Activated T-helper 17 cell treated with anti-CD3 and anti-CD28 coated beads, Interleukin-2, amount 50 U/mL, for 72 hours (primary cell): ENCODE measurements around the gene PARD6A. TPM values are rescaled to one million over a fixed set of nuclear protein-coding genes. Genes with fewer than 3 reads are reported as not detected.
A peak's percentile ranks its signal among the peaks of the same experiment; 100 is the strongest.

Source experiments
- ATAC-seq: fragments of 150-1000 bp; cut with Tn5 transposase; replicated peaks from 2 replicates; pipeline ENCODE4 v1.10.0; 2021; ENCODE audit warnings: mild to moderate bottlenecking, moderate library complexity
- H3K27ac Mint-ChIP-seq: one replicate; pipeline ENCODE4 v1.8.0; 2022; ENCODE audit warnings: mixed read lengths
- H3K27me3 Mint-ChIP-seq: one replicate; pipeline ENCODE4 v1.8.0; 2022; ENCODE audit warnings: mixed read lengths
- H3K36me3 Mint-ChIP-seq: one replicate; pipeline ENCODE4 v1.8.0; 2022; ENCODE audit warnings: low read depth, mild to moderate bottlenecking, mixed read lengths
- H3K4me1 Mint-ChIP-seq: one replicate; pipeline ENCODE4 v1.8.0; 2022; ENCODE audit warnings: mixed read lengths
- H3K4me3 Mint-ChIP-seq: one replicate; pipeline ENCODE4 v1.8.0; 2022; ENCODE audit warnings: mild to moderate bottlenecking, mixed read lengths
- H3K9me3 Mint-ChIP-seq: one replicate; pipeline ENCODE4 v1.8.0; 2022; ENCODE audit warnings: mixed read lengths
- total RNA-seq, 2 donors: library from RNA; stranded (reverse); gene quantifications; one replicate each; pipeline ENCODE4 v1.2.3, GENCODE V29; 2022

Gene PARD6A
- total RNA-seq, 2 donors from 2014 or later: 10.7 to 16.5 TPM

- Mint-ChIP-seq H3K27ac (peak within 1 kb of the TSS; percentile 93), H3K4me1 (peaks cover 5% of the 10 kb centered on the region), H3K27me3 (no peaks in the 10 kb centered on the region), H3K4me3 (peak within 1 kb of the TSS; percentile 93), H3K36me3 (peaks cover 45% of the 10 kb centered on the region), H3K9me3 (no peaks in the 10 kb centered on the region)
- ATAC-seq: peak; percentile 66
These were observed 841 bp upstream of the PARD6A start, which contains the start of gene ACD for GRCh38 chr16:67659675-67660563. ACD (minus strand) TSS chr16:67660260; CDS start chr16:67660220, 40 bp downstream.

- Mint-ChIP-seq H3K9me3 (no peaks in the 10 kb centered on the region), H3K36me3 (peaks cover 33% of the 10 kb centered on the region), H3K4me1 (peaks cover 9% of the 10 kb centered on the region), H3K27me3 (no peaks in the 10 kb centered on the region), H3K27ac (peak overlapping the region; percentile 93), H3K4me3 (peak overlapping the region; percentile 93)
- ATAC-seq: no peak
These were observed 471 bp downstream of the PARD6A start for GRCh38 chr16:67661101-67661761.

GRCh38 chr16:67661886-67662652 is 1.3 kb downstream of the PARD6A start:
- Mint-ChIP-seq H3K9me3 (no peaks in the 10 kb centered on the region), H3K4me3 (peak overlapping the region; percentile 93), H3K36me3 (peaks cover 33% of the 10 kb centered on the region), H3K27ac (no peak overlapping the region), H3K27me3 (no peaks in the 10 kb centered on the region), H3K4me1 (peaks cover 9% of the 10 kb centered on the region)
- no peak for ATAC-seq

GRCh38 chr16:67662653-67663010 is 1.9 kb downstream of the PARD6A start:
- Mint-ChIP-seq H3K36me3 (peaks cover 28% of the 10 kb centered on the region), H3K27me3 (no peaks in the 10 kb centered on the region), H3K4me1 (peaks cover 9% of the 10 kb centered on the region), H3K4me3 (no peak overlapping the region), H3K27ac (no peak overlapping the region), H3K9me3 (no peaks in the 10 kb centered on the region)
- ATAC-seq: no peak

GRCh38 chr16:67663151-67663876 is 2.6 kb downstream of the PARD6A start:
- no peak for ATAC-seq
- H3K36me3 Mint-ChIP-seq: peaks cover 22% of the 10 kb centered on the region
- no peaks in the 10 kb centered on the region for H3K27me3 Mint-ChIP-seq
- H3K9me3 Mint-ChIP-seq: no peaks in the 10 kb centered on the region
- H3K4me3 Mint-ChIP-seq: no peak overlapping the region
- H3K27ac Mint-ChIP-seq: no peak overlapping the region
- peaks cover 9% of the 10 kb centered on the region for H3K4me1 Mint-ChIP-seq

- H3K4me3 Mint-ChIP-seq: no peak overlapping the region
- H3K27ac Mint-ChIP-seq: peak overlapping the region; percentile 6
- H3K9me3 Mint-ChIP-seq: no peaks in the 10 kb centered on the region
- no peaks in the 10 kb centered on the region for H3K27me3 Mint-ChIP-seq
- H3K36me3 Mint-ChIP-seq: peaks cover 16% of the 10 kb centered on the region
- no peak for ATAC-seq
- H3K4me1 Mint-ChIP-seq: peaks cover 9% of the 10 kb centered on the region
These were observed 3.1 kb downstream of the PARD6A start for GRCh38 chr16:67663877-67664222.

- no peak for ATAC-seq
- no peak overlapping the region for H3K4me3 Mint-ChIP-seq
- peak overlapping the region; percentile 6 for H3K27ac Mint-ChIP-seq
- H3K36me3 Mint-ChIP-seq: peaks cover 12% of the 10 kb centered on the region
- no peaks in the 10 kb centered on the region for H3K9me3 Mint-ChIP-seq
- H3K4me1 Mint-ChIP-seq: peaks cover 9% of the 10 kb centered on the region
- H3K27me3 Mint-ChIP-seq: no peaks in the 10 kb centered on the region
These were observed 3.5 kb downstream of the PARD6A start for GRCh38 chr16:67664258-67664657.

GRCh38 chr16:67664871-67665270 is 4.1 kb downstream of the PARD6A start:
- peaks cover 13% of the 10 kb centered on the region for H3K4me1 Mint-ChIP-seq
- H3K4me3 Mint-ChIP-seq: no peak overlapping the region
- peaks cover 6% of the 10 kb centered on the region for H3K36me3 Mint-ChIP-seq
- no peak overlapping the region for H3K27ac Mint-ChIP-seq
- ATAC-seq: no peak
- no peaks in the 10 kb centered on the region for H3K9me3 Mint-ChIP-seq
- H3K27me3 Mint-ChIP-seq: no peaks in the 10 kb centered on the region

- Mint-ChIP-seq H3K4me3 (peak overlapping the region; percentile 77), H3K27ac (peak overlapping the region; percentile 73), H3K36me3 (peaks cover 2% of the 10 kb centered on the region), H3K27me3 (no peaks in the 10 kb centered on the region), H3K4me1 (peaks cover 14% of the 10 kb centered on the region), H3K9me3 (no peaks in the 10 kb centered on the region)
- no peak for ATAC-seq
These were observed 4.8 kb downstream of the PARD6A start for GRCh38 chr16:67665598-67665997.

- Mint-ChIP-seq H3K27ac (peak overlapping the region; percentile 73), H3K27me3 (no peaks in the 10 kb centered on the region), H3K4me1 (peaks cover 14% of the 10 kb centered on the region), H3K4me3 (peak overlapping the region; percentile 77), H3K9me3 (no peaks in the 10 kb centered on the region), H3K36me3 (no peaks in the 10 kb centered on the region)
- ATAC-seq: peak; percentile 25
These were observed 5.3 kb downstream of the PARD6A start for GRCh38 chr16:67666032-67666551.

GRCh38 chr16:67666559-67667452 is 6.0 kb downstream of the PARD6A start, which contains the start of the genes C16orf86 and ENKD1:
C16orf86 (plus strand) TSS chr16:67666814; CDS start chr16:67666971, 157 bp downstream.
ENKD1 (minus strand) TSS chr16:67666750; CDS start chr16:67666442, 308 bp downstream.
- Mint-ChIP-seq H3K4me1 (peaks cover 14% of the 10 kb centered on the region), H3K4me3 (peak within 1 kb of the TSS; percentile 77), H3K27me3 (no peaks in the 10 kb centered on the region), H3K9me3 (no peaks in the 10 kb centered on the region), H3K27ac (peak within 1 kb of the TSS; percentile 73), H3K36me3 (no peaks in the 10 kb centered on the region)
- peak; percentile 83 for ATAC-seq

- peak overlapping the region; percentile 54 for H3K27ac Mint-ChIP-seq
- no peaks in the 10 kb centered on the region for H3K36me3 Mint-ChIP-seq
- no peak for ATAC-seq
- peak overlapping the region; percentile 77 for H3K4me3 Mint-ChIP-seq
- no peaks in the 10 kb centered on the region for H3K27me3 Mint-ChIP-seq
- no peaks in the 10 kb centered on the region for H3K9me3 Mint-ChIP-seq
- peaks cover 14% of the 10 kb centered on the region for H3K4me1 Mint-ChIP-seq
These were observed 6.7 kb downstream of the PARD6A start for GRCh38 chr16:67667453-67667816.
